Activated CD8-positive, alpha-beta T cell treated with anti-CD3 and anti-CD28 coated beads for 36 hours (primary cell): Measurements from ENCODE around the gene SMAD9. TPM values are rescaled to one million over a fixed set of nuclear protein-coding genes. Genes with fewer than 3 reads are reported as not detected.

Experiments used
- ATAC-seq: fragments of 200-7000 bp; cut with Tn5 transposase; one replicate; pipeline ENCODE4 v1.10.0; 2021; ENCODE audit warnings: mild to moderate bottlenecking, moderate library complexity
- CTCF ChIA-PET: fragments of 350-600 bp; sonication (Branson Sonifier 250); formaldehyde crosslinking; loops from one replicate; lab custom pipeline; 2021; ENCODE audit warnings: antibody characterized with exemption; lab: Charles Lee
- POLR2A ChIA-PET: fragments of 350-600 bp; sonication (Branson Sonifier 250); formaldehyde crosslinking; loops from one replicate; lab custom pipeline; 2021; ENCODE audit warnings: antibody characterized with exemption; lab: Charles Lee
- DNase-seq: peaks from one replicate; pipeline ENCODE4 v3.0.0-alpha.2; 2020
- H3K27ac Mint-ChIP-seq: one replicate; pipeline ENCODE4 v1.8.0; 2021; ENCODE audit warnings: mild to moderate bottlenecking, mixed read lengths
- H3K27me3 Mint-ChIP-seq: one replicate; pipeline ENCODE4 v1.8.0; 2021; ENCODE audit warnings: mixed read lengths
- H3K36me3 Mint-ChIP-seq: one replicate; pipeline ENCODE4 v1.8.0; 2021; ENCODE audit warnings: low read depth, mixed read lengths
- H3K4me1 Mint-ChIP-seq: one replicate; pipeline ENCODE4 v1.8.0; 2021; ENCODE audit warnings: low read depth, mixed read lengths
- H3K4me3 Mint-ChIP-seq: one replicate; pipeline ENCODE4 v1.8.0; 2021; ENCODE audit warnings: mild to moderate bottlenecking, moderate library complexity, mixed read lengths
- H3K9me3 Mint-ChIP-seq: one replicate; pipeline ENCODE4 v1.8.0; 2021; ENCODE audit warnings: mixed read lengths
- CTCF ChIP-seq: fragments of 200-600 bp; IDR thresholded peaks from one replicate; pipeline ENCODE4 v1.8.0; 2022; ENCODE audit warnings: antibody characterized with exemption, mild to moderate bottlenecking
- intact Hi-C: fragments of 100-400 bp; cut with micrococcal nuclease; formaldehyde crosslinking; loops from one replicate; pipeline ENCODE4 v1.10.0; 2022
- total RNA-seq, 2 experiments: library from RNA; stranded (reverse); gene quantifications; one replicate each; pipeline ENCODE4 v1.2.3, GENCODE V29; 2021

Gene SMAD9
- total RNA-seq, 2 experiments from 2014 or later = 0.11 TPM

DNA sequence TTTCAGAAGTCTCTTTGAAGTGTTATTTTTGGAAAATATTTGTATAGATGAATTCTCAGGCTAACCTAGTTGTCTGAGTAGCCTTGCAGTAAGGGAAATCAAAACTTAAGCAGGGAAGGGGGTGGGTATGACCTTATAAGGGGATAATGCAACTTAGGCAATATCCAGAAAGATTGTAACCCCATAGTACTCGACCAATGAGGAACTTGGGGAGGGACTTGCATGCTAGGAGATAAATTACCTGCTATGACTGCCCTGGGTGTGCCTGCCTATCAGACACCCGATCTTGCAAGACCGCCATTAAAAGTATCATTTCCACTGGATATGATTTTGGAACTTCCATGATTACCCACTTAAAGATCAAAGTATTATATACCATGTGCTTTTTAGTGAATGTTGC is 124.0 kb downstream of the SMAD9 start:
- DNase-seq (no peak), ATAC-seq (no peak)
- ChIA-PET POLR2A (no interaction called here), CTCF (no interaction called here)
- Mint-ChIP-seq H3K4me3 (no peak overlapping the region), H3K27me3 (peaks cover 11% of the 10 kb centered on the region), H3K9me3 (no peaks in the 10 kb centered on the region), H3K4me1 (no peaks in the 10 kb centered on the region), H3K27ac (no peak overlapping the region), H3K36me3 (no peaks in the 10 kb centered on the region)
- no peak for TF ChIP-seq CTCF
- intact Hi-C loops = no loop called here

DNA sequence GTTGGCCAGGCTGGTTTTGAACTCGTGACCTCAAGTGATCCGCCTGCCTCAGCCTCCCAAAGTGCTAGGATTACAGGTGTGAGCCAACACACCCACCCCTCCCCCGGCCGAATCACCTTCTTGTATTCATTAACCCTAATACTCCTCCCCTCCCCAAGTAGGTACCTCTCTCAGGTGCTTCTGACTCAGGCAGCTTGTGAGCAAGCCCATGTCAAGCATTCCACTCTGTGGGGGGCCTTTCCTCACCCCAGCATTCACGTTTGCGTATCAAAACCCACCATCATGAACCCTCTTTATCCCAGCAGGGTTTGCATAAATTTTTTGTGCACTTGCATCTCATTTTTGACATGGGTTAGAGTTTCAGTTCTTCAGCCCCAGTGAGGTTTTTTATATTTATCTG is 124.6 kb downstream of the SMAD9 start:
- TF ChIP-seq CTCF = no peak
- POLR2A ChIA-PET = no interaction called here
- ATAC-seq (no peak), DNase-seq (no peak)
- Mint-ChIP-seq H3K9me3 (no peaks in the 10 kb centered on the region), H3K36me3 (no peaks in the 10 kb centered on the region), H3K27ac (no peak overlapping the region), H3K27me3 (peaks cover 9% of the 10 kb centered on the region), H3K4me1 (no peaks in the 10 kb centered on the region), H3K4me3 (no peak overlapping the region)
- CTCF ChIA-PET = no interaction called here
- intact Hi-C loops = no loop called here

Other genes with a start within 250 kb of the SMAD9 start
- not detected for gene SERTM1, start 246.2 kb downstream of the SMAD9 start, total RNA-seq
- gene RFXAP, start 101.0 kb downstream of the SMAD9 start, total RNA-seq = 10 to 100 TPM; 14.1 to 15.4 TPM
- gene ALG5, start 79.1 kb upstream of the SMAD9 start, total RNA-seq = 10 to 100 TPM; 25.5 to 26.8 TPM
- 100 to 1,000 TPM; 168 to 170 TPM for gene EXOSC8, start 80.5 kb upstream of the SMAD9 start, total RNA-seq
- 10 to 100 TPM; 59.6 to 63.4 TPM for gene SUPT20H, start 139.4 kb upstream of the SMAD9 start, total RNA-seq
- gene CSNK1A1L, start 185.4 kb upstream of the SMAD9 start, total RNA-seq = not detected